ENCODE measurements around the gene KCNIP4.

KCNIP4 gene

DNA sequence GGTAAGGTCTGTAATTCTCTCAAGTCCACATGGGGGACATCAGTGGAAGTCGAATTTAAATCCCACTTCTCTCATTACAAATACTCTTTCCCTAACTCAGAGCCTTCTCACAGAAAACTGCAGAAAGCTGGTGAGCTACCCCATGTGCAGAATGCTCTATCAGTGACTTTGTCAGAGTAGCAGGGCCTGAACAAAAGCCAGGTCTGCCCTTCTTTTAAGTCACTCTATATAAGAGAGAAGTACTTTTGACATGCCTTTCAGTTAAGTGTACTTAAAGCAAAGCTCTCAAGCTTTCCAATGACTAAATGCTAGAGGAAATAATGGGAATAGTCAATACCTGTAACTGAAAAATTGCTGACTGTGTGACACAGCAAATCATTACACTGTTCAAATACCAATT is 323.1 kb downstream of the KCNIP4 start:
- Histone ChIP-seq H3K27ac (ENCODE audit: low read length) (no peak overlapping the region), H3K9me3 (ENCODE audit: control insufficient read depth, insufficient read depth, low read length) (no peaks in the 10 kb centered on the region), H3K4me3 (ENCODE audit: low read length) (no peak overlapping the region), H3K27me3 (ENCODE audit: control insufficient read depth, insufficient read depth, low read length) (no peaks in the 10 kb centered on the region), H3K36me3 (ENCODE audit: control insufficient read depth, insufficient read depth, low read length) (no peaks in the 10 kb centered on the region), H3K4me1 (ENCODE audit: control insufficient read depth, insufficient read depth, low read length) (no peaks in the 10 kb centered on the region)
- no peak for DNase-seq (ENCODE audit: low read depth, low spot score)
- WGBS (ENCODE audit: insufficient coverage, insufficient read length), result no CpG with 5 or more reads among the region's 1 CpG

DNA sequence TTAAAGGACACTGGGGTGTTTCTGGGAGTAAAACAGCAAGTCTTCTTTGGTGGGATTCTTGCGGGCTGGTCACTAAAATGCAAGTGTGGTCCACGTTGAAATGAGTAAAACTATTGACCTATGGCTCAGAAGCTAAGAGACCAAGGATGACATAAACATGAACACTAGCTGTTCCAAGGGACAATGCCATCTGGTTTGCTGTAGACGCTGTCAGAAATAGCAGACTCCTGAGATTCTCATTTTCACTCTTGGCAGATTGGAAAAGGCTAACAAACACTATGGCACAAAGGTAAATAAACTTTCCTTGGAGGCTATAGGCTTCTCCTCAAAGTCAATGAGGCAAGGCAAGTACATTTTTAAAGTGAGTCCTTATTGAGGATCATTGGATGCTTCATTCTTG is 343.6 kb downstream of the KCNIP4 start:
- DNase-seq (ENCODE audit: low read depth, low spot score), result no peak
- H3K4me1 ChIP-seq (ENCODE audit: control insufficient read depth, insufficient read depth, low read length), result no peaks in the 10 kb centered on the region
- H3K27me3 ChIP-seq (ENCODE audit: control insufficient read depth, insufficient read depth, low read length), result no peaks in the 10 kb centered on the region
- H3K9me3 ChIP-seq (ENCODE audit: control insufficient read depth, insufficient read depth, low read length), result no peaks in the 10 kb centered on the region
- no CpG with 5 or more reads among the region's 3 CpGs for WGBS (ENCODE audit: insufficient coverage, insufficient read length)
- no peak overlapping the region for H3K4me3 ChIP-seq (ENCODE audit: low read length)
- H3K36me3 ChIP-seq (ENCODE audit: control insufficient read depth, insufficient read depth, low read length), result no peaks in the 10 kb centered on the region
- H3K27ac ChIP-seq (ENCODE audit: low read length), result no peak overlapping the region

DNA sequence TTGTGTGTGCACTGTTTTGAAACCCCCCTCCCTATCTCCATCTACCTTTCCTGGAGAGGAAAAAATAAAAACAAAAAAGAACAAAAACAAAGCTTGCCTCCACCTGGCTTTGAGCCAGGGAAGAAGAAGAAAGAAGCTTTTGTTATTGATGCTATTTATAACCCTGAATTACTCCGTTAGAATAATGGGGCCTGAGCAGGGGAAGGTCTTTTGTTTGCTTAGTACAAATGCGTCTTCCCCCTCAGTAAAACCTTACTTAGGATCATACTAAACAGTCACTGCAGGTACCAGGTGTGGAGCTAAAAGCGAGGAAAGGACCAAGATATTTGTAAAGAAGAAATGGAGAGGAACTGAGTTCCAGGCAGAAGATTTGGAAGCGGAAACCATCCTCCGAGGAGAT is 352.1 kb downstream of the KCNIP4 start:
- WGBS (ENCODE audit: insufficient coverage, insufficient read length), result no CpG with 5 or more reads among the region's 5 CpGs

DNA sequence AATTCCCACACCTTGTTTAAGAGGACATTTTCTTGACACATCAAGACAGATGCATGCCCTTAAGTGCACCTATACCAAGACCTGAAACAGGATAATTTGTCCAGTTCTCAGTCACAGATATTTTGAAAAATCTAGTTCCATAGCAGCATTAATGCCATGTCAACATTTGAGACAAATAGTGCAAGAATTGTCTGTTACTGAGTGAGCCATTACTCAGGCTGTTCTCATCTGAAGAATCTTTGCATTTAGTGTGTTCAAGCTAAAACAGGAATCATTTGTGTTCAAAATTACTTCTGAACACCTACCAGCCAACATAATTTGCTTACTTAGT is 354.9 kb downstream of the KCNIP4 start:
- DNase-seq (ENCODE audit: low read depth, low spot score), result no peak
- H3K36me3 ChIP-seq (ENCODE audit: control insufficient read depth, insufficient read depth, low read length), result no peaks in the 10 kb centered on the region
- no peak overlapping the region for H3K4me3 ChIP-seq (ENCODE audit: low read length)
- H3K9me3 ChIP-seq (ENCODE audit: control insufficient read depth, insufficient read depth, low read length), result no peaks in the 10 kb centered on the region
- no peak overlapping the region for H3K27ac ChIP-seq (ENCODE audit: low read length)
- no peaks in the 10 kb centered on the region for H3K27me3 ChIP-seq (ENCODE audit: control insufficient read depth, insufficient read depth, low read length)
- no peaks in the 10 kb centered on the region; the same call in 1 of the 2 replicates for H3K4me1 ChIP-seq (ENCODE audit: control insufficient read depth, insufficient read depth, low read length)

More for the DNA sequence above, 352.1 kb downstream of the KCNIP4 start:
- Histone ChIP-seq H3K27ac (ENCODE audit: low read length) (no peak overlapping the region), H3K27me3 (ENCODE audit: control insufficient read depth, insufficient read depth, low read length) (no peaks in the 10 kb centered on the region), H3K36me3 (ENCODE audit: control insufficient read depth, insufficient read depth, low read length) (no peaks in the 10 kb centered on the region), H3K4me3 (ENCODE audit: low read length) (no peak overlapping the region), H3K9me3 (ENCODE audit: control insufficient read depth, insufficient read depth, low read length) (no peaks in the 10 kb centered on the region), H3K4me1 (ENCODE audit: control insufficient read depth, insufficient read depth, low read length) (no peaks in the 10 kb centered on the region; the same call in 1 of the 2 replicates)
- no peak for DNase-seq (ENCODE audit: low read depth, low spot score)

DNA sequence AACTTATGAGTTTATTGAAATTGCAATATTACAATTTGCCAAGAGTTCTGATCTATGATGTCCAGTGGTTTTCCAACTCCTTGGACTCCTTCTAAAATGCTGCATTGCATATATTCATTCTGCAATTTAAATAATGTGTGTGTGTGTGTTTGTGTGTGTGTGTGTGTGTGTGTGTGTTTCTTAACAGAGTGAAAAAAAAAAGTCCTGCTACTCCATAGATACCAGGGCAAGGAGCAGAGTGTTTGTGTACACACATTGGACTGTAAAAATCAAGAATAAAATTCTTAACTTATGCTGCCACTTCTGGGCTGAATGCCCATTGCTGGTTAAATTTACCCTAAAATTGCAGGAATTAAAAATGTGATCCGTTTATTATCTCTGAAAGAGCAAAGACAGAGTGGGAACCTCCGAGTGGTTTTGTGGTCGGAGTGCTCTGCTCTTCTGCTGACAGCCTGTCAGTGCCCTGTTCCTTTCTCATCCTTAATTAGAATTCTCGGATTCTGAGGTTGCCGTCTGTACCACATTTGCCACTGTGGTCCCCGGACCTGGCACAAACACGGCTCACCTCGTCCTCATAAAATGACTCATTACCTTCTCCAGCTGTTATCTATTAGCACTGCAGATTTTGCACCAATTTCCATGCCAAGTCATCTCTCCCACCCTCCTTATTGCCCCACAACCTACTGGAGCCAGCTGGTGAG is 355.5 kb downstream of the KCNIP4 start:
- Histone ChIP-seq H3K4me1 (ENCODE audit: control insufficient read depth, insufficient read depth, low read length) (no peaks in the 10 kb centered on the region), H3K9me3 (ENCODE audit: control insufficient read depth, insufficient read depth, low read length) (no peaks in the 10 kb centered on the region), H3K4me3 (ENCODE audit: low read length) (no peak overlapping the region), H3K27me3 (ENCODE audit: control insufficient read depth, insufficient read depth, low read length) (no peaks in the 10 kb centered on the region), H3K36me3 (ENCODE audit: control insufficient read depth, insufficient read depth, low read length) (no peaks in the 10 kb centered on the region), H3K27ac (ENCODE audit: low read length) (no peak overlapping the region)
- DNase-seq (ENCODE audit: low read depth, low spot score), result no peak
- no CpG with 5 or more reads among the region's 8 CpGs for WGBS (ENCODE audit: insufficient coverage, insufficient read length)

DNA sequence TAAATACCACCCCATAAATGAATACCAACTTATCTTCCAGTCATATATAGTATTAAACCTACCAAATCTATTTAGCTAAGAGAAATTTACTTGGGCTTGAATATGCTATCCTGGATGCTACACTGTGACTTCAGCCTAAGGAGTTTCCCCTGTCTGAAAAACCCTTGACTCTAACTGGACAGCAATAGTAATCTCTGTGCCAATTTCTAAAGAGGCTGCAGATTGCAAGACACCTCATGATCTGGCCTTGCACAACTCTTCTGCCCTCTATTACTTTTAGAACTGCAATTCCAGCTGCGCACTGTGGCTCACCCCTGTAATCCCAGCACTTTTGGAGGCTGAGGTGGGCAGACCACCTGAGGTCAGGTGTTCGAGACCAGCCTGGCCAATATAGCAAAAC is 371.5 kb downstream of the KCNIP4 start:
- WGBS (ENCODE audit: insufficient coverage, insufficient read length), result no CpG with 5 or more reads among the region's 2 CpGs
- H3K4me1 ChIP-seq (ENCODE audit: control insufficient read depth, insufficient read depth, low read length), result no peaks in the 10 kb centered on the region
- no peak overlapping the region for H3K27ac ChIP-seq (ENCODE audit: low read length)
- H3K9me3 ChIP-seq (ENCODE audit: control insufficient read depth, insufficient read depth, low read length), result no peaks in the 10 kb centered on the region
- H3K4me3 ChIP-seq (ENCODE audit: low read length), result no peak overlapping the region
- no peaks in the 10 kb centered on the region for H3K27me3 ChIP-seq (ENCODE audit: control insufficient read depth, insufficient read depth, low read length)
- DNase-seq (ENCODE audit: low read depth, low spot score), result no peak
- no peaks in the 10 kb centered on the region for H3K36me3 ChIP-seq (ENCODE audit: control insufficient read depth, insufficient read depth, low read length)

DNA sequence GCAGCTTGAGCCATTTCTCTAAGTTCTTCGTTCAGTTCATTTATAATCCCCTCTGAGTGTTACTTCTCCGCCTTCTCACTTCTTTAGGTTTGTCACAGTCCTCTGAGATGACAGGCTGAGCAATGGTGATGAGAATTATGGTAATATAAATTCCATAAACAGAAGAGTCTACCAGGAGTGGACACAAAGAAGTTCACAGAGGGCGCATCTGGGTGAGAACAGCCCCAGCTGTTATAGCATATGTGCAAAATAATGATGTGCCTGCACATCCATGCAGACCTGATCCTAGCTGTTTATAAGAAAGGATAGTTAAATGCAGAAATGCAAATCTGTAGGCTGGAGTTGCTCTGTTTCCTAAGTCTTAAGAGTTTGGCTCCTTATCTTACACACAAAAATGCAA is 377.5 kb downstream of the KCNIP4 start:
- H3K4me3 ChIP-seq (ENCODE audit: low read length), result no peak overlapping the region
- H3K36me3 ChIP-seq (ENCODE audit: control insufficient read depth, insufficient read depth, low read length), result no peaks in the 10 kb centered on the region
- WGBS (ENCODE audit: insufficient coverage, insufficient read length), result no CpG with 5 or more reads among the region's 3 CpGs
- no peak for DNase-seq (ENCODE audit: low read depth, low spot score)
- H3K27me3 ChIP-seq (ENCODE audit: control insufficient read depth, insufficient read depth, low read length), result no peaks in the 10 kb centered on the region
- H3K9me3 ChIP-seq (ENCODE audit: control insufficient read depth, insufficient read depth, low read length), result no peaks in the 10 kb centered on the region
- 0 out of 2 replicates have a peak, but pooled peaks cover 2% of the 10 kb centered on the region for H3K4me1 ChIP-seq (ENCODE audit: control insufficient read depth, insufficient read depth, low read length)
- H3K27ac ChIP-seq (ENCODE audit: low read length), result no peak overlapping the region

DNA sequence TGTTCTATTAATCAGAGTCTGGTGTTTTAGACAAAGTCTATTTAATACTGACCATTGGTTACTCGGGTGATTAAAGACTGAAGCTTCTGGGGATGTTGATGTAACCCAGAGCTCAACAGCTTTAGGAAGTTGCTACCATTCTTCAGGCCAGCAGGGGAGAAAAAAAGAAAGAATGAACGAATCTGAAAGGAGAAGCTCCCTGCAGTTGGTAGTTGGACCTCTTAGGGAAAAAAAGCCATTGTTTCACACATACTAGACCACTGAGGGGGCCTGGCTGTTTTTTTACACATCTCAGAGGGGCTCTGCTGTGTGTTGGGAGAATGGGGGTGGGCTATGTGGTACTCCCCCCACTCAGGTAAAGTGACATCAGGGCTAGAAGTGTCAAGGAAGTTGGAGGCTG is 378.9 kb downstream of the KCNIP4 start:
- Histone ChIP-seq H3K36me3 (ENCODE audit: control insufficient read depth, insufficient read depth, low read length) (no peaks in the 10 kb centered on the region), H3K27me3 (ENCODE audit: control insufficient read depth, insufficient read depth, low read length) (no peaks in the 10 kb centered on the region), H3K4me3 (ENCODE audit: low read length) (no peak overlapping the region), H3K27ac (ENCODE audit: low read length) (no peak overlapping the region), H3K4me1 (ENCODE audit: control insufficient read depth, insufficient read depth, low read length) (0 out of 2 replicates have a peak, but pooled peaks cover 2% of the 10 kb centered on the region), H3K9me3 (ENCODE audit: control insufficient read depth, insufficient read depth, low read length) (no peaks in the 10 kb centered on the region)
- no CpG with 5 or more reads among the region's 2 CpGs for whole genome bisulfite sequencing (ENCODE audit: insufficient coverage, insufficient read length)
- peak; percentile 4 for DNase-seq (ENCODE audit: low read depth, low spot score)

DNA sequence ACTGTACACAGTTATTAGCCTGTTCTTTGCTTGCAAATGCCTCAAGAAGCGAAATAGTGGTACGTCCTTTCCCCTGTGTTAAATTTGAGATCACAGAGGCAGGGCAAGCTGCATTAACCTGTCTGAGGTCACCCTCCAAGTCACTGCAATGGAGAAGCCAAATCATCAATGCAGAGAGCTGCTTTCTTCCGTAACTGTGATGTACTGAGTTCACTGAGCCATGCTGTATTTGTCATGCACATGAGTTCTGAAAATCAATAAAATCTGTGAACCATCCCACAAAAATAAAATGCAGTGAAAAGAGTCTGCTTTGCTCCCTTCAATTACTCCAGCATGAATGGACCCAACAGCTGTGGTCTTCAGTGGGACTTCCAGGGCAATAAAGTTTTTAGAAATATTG is 393.5 kb downstream of the KCNIP4 start:
- Histone ChIP-seq H3K27ac (ENCODE audit: low read length) (no peak overlapping the region), H3K36me3 (ENCODE audit: control insufficient read depth, insufficient read depth, low read length) (no peaks in the 10 kb centered on the region), H3K4me3 (ENCODE audit: low read length) (no peak overlapping the region), H3K27me3 (ENCODE audit: control insufficient read depth, insufficient read depth, low read length) (no peaks in the 10 kb centered on the region), H3K4me1 (ENCODE audit: control insufficient read depth, insufficient read depth, low read length) (no peaks in the 10 kb centered on the region), H3K9me3 (ENCODE audit: control insufficient read depth, insufficient read depth, low read length) (no peaks in the 10 kb centered on the region)
- DNase-seq (ENCODE audit: low read depth, low spot score), result no peak
- WGBS (ENCODE audit: insufficient coverage, insufficient read length), result no CpG with 5 or more reads among the region's 3 CpGs

DNA sequence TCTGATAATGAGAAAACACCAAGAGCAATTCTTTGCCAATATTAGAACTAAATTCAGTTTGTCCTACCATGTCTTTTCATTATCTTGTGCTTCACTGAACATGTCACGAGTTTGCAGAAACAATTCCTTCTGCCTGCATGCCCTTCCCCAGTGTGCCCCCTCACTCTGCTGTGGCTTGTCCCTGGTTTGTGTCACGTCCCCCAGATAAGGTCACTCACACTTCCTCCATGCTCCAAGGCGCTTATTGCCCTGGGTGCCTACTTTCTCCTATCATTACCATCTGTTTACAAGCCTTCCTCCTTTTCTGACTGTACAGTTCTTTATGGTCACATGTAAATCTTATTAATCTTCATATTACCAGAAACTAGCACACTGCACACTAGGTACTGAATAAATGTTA is 394.1 kb downstream of the KCNIP4 start:
- H3K27me3 ChIP-seq (ENCODE audit: control insufficient read depth, insufficient read depth, low read length), result no peaks in the 10 kb centered on the region
- H3K36me3 ChIP-seq (ENCODE audit: control insufficient read depth, insufficient read depth, low read length), result no peaks in the 10 kb centered on the region
- WGBS (ENCODE audit: insufficient coverage, insufficient read length), result no CpG with 5 or more reads among the region's 3 CpGs
- no peaks in the 10 kb centered on the region for H3K9me3 ChIP-seq (ENCODE audit: control insufficient read depth, insufficient read depth, low read length)
- H3K4me1 ChIP-seq (ENCODE audit: control insufficient read depth, insufficient read depth, low read length), result no peaks in the 10 kb centered on the region
- no peak for DNase-seq (ENCODE audit: low read depth, low spot score)
- no peak overlapping the region for H3K27ac ChIP-seq (ENCODE audit: low read length)
- H3K4me3 ChIP-seq (ENCODE audit: low read length), result no peak overlapping the region

DNA sequence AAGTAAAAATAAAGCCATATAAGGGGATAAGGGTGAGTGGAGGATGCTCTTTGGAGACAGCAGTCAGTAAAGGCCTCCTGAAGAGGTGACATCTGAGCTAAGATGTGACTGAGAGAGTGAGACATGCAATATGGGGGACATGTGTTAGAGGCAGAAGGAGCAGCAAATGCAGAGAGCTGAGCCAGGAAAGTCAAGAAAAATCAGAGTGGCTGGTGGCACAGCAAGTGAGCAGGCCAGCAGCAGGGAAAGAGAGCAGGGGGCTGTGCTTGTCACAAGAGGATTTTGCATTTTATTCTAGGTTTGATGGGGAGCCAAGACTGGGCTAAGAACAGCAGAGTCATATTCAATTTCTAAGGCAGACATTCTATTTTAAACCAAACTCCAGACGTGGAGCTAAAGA is 394.5 kb downstream of the KCNIP4 start:
- Histone ChIP-seq H3K27me3 (ENCODE audit: control insufficient read depth, insufficient read depth, low read length) (no peaks in the 10 kb centered on the region), H3K9me3 (ENCODE audit: control insufficient read depth, insufficient read depth, low read length) (no peaks in the 10 kb centered on the region), H3K4me1 (ENCODE audit: control insufficient read depth, insufficient read depth, low read length) (no peaks in the 10 kb centered on the region), H3K4me3 (ENCODE audit: low read length) (no peak overlapping the region), H3K36me3 (ENCODE audit: control insufficient read depth, insufficient read depth, low read length) (no peaks in the 10 kb centered on the region), H3K27ac (ENCODE audit: low read length) (no peak overlapping the region)
- DNase-seq (ENCODE audit: low read depth, low spot score), result no peak
- WGBS (ENCODE audit: insufficient coverage, insufficient read length), result no CpG with 5 or more reads among the region's 1 CpG
